HG02588 (cell line): ENCODE results near the gene RHOBTB3.
"Not testable (repeated sequence)": the region's sequence is repeated elsewhere in the genome, so short reads cannot be mapped to it uniquely, and the experiment has no call there.

Experiments
- ATAC-seq: cut with Tn5 transposase; IDR thresholded peaks from one replicate; pipeline ENCODE4 v1.9.1; 2021; ENCODE audit warnings: mild to moderate bottlenecking, moderate library complexity; ENCODE audit not compliant: unreplicated experiment

Gene RHOBTB3, protein sequence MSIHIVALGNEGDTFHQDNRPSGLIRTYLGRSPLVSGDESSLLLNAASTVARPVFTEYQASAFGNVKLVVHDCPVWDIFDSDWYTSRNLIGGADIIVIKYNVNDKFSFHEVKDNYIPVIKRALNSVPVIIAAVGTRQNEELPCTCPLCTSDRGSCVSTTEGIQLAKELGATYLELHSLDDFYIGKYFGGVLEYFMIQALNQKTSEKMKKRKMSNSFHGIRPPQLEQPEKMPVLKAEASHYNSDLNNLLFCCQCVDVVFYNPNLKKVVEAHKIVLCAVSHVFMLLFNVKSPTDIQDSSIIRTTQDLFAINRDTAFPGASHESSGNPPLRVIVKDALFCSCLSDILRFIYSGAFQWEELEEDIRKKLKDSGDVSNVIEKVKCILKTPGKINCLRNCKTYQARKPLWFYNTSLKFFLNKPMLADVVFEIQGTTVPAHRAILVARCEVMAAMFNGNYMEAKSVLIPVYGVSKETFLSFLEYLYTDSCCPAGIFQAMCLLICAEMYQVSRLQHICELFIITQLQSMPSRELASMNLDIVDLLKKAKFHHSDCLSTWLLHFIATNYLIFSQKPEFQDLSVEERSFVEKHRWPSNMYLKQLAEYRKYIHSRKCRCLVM

DNA sequence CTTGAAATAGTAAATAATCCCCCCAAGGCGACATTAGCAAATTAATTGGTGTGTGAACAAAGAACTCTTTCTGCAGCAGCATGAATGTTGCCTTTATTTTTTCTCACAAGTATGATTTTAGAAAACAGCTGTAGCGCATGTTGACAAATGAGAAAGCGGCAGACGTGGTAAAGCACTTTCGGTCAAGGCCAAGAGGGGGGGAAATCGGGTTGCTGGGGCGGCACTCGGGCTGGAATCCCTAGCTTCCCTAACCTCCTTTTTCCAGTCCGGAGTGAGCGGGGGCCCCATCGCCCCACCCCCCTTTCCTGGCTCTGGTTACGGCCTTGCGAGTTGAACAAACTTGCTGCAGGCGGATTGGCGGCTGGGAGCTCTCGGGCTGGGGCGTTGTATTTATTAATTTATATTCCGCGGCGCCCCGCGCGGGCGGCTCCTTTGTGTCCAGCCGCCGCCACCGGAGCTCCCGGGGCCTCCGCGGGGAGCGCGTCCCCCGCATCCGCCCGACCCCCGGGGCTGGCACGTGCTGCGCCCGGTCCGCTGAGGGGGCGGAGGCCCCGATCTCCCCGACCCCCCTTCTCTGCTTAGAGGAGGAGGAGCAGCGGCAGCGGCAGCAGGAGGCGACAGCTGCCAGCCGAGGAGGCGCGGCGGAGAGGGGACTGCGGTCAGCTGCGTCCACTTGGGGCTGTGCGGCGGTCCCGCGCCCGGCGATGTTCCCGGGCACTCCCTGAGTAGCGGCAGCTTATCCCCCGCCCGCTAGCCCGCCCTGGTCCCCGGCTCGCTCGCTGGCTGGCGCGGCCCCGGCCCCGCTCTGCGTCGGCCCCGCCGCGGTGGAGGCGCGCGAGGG, at the start of gene RHOBTB3:
TSS of gene RHOBTB3 (plus strand) at position 607 of the 841 bp plus-strand sequence. CDS start 347 bp downstream, outside the sequence.
- peak; percentile 47 for ATAC-seq

DNA sequence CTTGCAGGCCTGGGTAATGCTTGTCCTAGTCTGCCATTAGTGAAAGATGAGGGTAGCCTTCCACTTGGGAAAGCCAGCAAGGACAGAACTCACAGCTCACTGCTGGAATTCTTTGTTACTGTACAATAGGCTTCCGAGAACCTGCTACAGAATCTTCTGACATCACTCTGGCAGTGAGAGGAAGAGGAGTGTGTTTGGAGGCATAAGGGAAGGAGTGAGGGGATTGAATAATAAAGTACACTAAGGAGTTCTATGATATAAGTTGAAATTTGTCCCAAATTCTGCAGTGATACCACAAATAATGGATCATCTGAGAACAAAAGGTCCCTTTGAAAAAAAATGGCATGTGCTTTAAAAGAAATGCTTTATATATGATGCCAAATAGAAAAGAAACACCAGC, 48.2 kb upstream of the RHOBTB3 start, which contains the start of gene SPATA9:
TSS of gene SPATA9 (minus strand) at position 101 of the 400 bp plus-strand sequence. CDS start 137 bp downstream, outside the sequence.
- ATAC-seq = no peak

DNA sequence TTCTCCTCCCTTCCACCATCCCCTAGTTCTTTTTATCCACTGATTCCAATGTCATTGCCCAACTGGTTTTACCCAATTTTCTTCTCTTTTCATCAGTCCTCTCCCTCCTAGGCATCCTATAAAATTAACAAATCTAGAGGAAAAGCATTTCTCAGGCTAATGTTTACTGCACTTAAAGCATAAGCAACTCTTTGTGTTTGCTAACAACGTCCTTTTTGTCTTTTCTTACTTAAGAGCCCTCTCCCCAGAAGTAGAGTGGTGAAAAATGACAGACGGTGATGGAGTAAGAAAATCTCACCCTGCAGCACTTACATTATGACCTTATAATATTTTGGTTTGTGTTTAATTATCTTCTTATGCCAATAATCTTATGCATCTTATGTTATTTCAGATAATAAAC, 46.8 kb upstream of the RHOBTB3 start:
- ATAC-seq = no peak

DNA sequence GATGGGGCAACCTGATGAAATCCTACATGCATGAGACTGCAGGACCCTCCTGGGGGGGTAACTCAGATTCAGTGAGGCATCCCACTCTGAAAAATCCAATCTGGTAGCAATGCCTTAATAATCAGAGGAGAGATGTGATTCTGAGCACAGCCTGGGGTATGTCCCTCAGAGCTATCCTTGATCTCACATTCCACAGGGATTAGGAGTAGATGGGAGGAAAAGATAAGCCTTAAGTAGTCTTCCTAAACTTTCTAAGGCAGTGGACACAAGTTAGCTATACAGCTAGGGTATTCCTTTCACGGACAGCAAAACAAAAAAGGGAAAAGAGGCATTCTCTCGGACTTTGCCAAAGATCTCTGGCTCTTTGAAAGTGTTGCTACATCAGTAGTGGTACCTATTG, 44.5 kb upstream of the RHOBTB3 start:
- no peak for ATAC-seq

DNA sequence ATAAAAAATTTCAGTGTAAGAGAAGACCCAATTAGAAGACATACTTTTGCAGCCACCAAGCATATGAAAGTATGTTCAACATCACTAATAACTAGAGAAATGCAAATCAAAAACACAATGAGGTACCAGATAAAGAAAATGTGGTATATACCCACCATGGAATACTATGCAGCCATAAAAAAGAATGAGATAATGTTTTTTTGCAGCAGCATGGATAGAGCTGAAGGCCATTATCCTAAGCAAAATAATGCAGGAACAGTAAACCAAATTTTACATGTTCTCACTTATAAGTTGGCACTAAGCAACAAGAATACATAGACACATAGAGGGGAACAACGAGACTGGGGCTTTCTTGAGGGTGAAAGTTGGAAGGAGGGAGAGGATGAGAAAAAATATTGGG, 41.5 kb upstream of the RHOBTB3 start:
- no peak for ATAC-seq

DNA sequence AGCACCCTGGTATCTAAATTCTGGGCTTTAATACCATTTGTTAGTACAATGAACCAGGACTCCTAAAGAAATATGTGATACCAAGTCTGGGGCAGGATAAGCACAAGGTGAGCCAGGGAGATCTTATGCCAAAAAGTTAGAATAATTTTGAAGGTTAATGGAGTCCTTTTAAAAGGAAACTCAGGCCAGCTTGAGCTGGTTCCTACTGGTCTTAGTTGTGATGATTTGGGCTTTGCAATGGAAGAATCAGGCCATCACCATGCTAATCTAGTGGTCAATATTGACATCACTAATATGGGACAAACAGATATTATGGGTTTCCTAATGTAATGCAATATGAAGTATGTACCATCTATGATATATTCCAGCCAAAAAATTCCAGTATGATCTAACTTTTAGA, 40.8 kb upstream of the RHOBTB3 start:
- no peak for ATAC-seq

DNA sequence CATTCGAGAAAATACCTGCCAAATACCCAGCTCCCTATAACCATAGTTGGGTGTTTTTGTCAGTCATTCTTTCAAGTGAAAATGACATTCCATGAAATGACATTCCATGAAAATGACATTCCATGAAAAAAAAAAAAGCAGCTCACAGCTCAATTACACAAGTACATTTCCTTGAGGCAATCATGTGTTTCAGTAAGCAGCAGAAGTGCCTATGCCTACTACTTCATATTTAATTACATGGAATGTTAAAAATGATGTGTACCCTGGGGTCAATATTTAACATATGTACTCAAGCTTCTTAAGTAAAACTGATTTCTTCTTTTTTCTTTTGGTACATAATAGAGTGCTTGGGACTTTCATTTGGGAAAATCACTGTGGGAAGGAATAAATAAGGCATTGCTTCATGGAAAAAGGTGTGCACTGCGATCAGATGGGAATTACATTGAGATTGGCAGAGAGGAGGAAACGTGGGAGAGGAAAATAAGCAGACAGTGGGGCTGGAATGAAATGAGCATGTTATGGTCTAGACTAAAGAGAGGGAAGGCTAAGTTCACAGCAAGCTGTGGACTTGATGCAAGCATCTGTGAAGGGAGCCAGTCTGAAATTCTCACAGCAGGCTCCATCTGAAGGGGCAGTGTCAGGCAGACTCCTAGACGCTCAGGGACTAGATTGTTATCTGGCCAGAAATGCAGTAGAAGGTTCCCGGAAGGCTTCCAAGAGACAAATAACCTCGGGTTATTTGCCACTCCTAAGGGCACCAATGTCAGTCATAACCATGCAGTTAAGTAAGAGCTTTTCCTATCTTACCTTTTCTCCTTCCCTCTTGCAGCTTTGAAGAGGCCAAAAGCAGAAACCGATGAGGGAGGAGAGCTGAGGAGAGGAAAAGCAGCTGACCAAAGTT, 33.1 kb upstream of the RHOBTB3 start:
- ATAC-seq = no peak

DNA sequence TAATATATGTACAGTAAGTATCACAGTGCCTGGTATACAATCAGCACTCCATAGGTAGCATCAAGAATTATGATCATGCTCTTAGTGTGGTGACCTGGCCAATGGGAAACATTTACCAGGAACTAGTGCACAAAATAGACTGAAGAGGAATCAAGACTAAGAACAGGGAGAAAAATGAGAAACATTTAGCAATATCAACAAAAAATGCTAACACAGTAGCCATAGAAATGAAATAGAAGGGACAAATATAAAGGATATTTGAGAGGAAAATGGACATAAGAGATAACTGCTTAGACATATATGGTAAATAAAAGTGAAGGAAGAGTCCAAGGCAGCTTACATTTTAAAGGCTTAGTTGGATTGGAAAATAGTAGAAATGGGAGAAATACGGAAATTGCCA, 31.8 kb upstream of the RHOBTB3 start:
- no peak for ATAC-seq

DNA sequence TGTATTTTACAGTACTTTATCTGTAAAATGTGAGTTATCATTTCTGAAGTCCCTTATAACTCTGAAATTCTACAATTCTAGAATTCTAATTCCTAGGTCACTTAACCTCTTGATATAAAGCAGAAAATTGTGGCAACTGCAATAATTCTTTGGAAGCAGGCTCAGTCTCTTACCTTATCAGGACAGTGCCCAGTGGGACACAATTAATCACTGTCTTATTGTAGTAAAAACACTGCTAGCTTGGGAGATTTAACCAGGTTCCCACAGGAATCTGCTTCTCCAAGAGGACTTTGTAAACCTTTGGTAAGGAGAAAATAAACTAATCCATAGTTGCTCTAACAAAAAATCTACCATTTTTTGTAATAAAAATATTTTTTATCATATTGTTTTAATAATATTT, 30.1 kb upstream of the RHOBTB3 start:
- no peak for ATAC-seq

DNA sequence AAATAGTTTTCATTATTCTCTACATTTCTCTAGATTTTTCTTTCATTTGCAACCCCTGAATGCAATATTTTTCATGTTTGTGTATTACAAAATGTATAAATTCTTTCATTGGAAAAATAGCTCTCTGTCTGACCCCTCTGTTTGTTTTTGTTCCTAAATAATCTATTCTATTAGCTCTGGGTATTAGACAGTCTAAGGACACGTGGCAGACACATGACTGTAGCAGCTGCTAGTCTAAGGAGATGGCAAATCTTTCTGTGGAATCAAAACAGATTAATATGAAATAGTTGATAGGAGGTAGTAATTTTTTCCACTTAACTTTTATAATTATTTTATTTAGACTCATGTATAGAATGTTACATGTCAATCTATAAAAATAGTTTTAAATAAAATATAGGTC, 27.0 kb upstream of the RHOBTB3 start:
- no peak for ATAC-seq

DNA sequence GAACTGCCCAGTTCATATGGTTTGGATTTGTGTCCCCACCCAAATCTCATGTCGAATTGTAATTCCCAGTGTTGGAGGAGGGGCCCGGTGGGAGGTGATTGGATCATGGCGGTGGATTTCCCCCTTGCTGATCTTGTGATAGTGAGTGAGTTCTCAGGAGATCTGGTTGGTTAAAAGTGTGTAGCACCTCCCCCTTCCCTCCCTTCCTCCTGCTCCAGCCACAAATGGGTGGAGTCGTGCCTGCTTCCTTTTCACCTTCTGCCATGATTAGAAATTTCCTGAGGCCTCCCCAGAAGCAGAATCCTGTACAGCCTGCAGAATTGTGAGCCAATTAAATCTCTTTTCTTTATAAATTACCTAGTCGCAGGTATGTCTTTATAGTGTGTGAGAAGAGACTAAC, 24.9 kb upstream of the RHOBTB3 start:
- not testable (repeated sequence) for ATAC-seq

DNA sequence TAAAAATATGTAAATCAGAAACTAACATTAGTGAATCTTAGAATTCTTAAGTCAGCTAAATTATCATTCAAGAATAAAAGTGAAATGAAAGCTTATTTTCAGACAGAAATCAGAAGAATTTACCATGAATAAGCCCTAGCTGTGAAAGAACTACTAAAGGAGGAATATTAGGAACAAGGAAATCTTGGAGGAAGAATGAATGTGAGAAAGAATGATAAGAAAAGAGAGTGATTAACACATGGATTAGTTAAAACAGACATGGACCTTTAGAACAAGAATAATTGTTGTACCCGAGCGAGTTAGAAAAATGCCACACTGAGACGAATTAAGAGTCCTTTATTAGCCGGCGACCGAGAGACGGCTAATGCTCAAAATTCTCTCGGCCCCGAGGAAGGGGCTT, 24.1 kb upstream of the RHOBTB3 start:
- ATAC-seq = no peak

DNA sequence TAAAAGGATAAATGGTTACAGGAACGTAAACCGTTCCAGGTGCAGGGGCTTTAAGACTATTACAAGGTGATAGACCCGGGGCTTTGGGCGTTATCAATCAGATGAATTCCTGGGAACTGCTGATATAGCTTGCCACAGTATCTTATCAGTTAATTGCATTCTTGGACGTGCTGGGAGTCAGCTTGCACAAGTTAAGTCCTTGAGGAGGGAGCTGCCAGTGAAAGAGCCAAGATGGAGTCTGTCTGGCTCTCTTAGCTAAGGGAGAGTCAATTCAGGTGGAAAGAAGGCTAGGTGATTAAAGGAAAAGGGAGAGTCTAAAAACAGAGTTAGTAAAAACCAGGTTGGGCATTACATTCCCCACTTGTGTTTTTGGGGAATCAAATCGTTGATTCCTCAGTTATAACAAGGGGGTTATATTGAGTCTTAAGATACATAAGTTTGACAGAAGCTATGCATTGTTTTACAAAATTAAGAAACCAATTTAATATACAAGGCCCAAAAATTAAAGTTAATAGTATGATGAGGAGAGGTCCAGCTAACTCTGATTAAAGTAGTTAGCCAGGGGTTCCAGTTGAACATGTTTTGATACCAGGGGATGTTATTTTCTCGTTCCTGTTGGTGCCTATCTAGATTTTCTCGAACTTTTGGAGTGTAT, 23.5 kb upstream of the RHOBTB3 start:
- not testable (repeated sequence) for ATAC-seq

DNA sequence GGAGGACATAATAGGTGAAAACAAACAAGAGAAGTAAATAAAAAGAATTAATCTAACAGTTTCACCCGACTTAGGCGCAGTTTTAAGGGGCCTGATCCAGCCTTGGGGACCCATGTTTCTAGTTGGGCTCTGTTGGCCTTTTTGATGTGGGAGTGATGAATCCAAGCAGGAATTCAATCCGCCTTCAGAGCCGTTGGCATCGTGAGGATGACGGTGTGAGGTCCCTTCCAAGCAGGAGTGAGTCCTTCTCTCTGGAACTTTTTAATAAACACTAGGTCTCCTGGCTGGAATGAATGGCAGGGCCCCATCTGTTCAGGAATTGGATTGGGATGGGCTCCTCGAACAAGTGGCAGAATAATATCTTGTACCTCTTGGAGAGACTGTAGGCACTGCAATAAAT, 22.3 kb upstream of the RHOBTB3 start:
- ATAC-seq = no peak

DNA sequence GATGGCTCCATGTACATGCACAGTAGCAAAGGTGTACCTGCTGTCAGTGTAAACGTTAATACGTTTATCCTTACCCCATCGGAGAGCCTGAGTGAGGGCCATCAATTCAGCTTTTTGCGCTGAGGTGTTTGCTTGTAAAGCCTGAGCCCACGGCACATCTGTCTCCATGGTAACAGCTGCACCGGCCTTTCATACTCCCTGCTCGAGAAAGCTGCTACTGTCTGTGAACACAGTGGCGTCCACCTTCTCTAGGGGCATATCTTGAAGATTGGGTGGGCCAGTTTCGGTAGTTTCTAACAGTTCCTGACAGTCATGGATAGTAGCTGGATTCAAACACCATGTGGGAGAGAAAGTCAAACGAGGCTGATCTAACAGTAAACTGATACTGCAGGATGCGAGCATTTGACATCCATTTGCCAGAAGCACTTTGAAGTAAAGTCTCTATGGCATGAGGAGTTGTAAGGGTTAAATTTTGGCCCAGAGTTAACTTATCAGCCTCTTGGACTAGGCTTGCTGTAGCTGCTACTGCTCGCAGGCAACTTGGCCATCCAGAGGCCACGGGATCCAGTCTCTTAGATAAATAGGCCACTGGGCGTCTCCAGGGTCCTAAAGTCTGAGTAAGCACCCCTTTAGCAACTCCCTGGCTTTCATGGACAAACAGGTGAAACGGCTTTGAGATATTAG, 21.0 kb upstream of the RHOBTB3 start:
- ATAC-seq = no peak

DNA sequence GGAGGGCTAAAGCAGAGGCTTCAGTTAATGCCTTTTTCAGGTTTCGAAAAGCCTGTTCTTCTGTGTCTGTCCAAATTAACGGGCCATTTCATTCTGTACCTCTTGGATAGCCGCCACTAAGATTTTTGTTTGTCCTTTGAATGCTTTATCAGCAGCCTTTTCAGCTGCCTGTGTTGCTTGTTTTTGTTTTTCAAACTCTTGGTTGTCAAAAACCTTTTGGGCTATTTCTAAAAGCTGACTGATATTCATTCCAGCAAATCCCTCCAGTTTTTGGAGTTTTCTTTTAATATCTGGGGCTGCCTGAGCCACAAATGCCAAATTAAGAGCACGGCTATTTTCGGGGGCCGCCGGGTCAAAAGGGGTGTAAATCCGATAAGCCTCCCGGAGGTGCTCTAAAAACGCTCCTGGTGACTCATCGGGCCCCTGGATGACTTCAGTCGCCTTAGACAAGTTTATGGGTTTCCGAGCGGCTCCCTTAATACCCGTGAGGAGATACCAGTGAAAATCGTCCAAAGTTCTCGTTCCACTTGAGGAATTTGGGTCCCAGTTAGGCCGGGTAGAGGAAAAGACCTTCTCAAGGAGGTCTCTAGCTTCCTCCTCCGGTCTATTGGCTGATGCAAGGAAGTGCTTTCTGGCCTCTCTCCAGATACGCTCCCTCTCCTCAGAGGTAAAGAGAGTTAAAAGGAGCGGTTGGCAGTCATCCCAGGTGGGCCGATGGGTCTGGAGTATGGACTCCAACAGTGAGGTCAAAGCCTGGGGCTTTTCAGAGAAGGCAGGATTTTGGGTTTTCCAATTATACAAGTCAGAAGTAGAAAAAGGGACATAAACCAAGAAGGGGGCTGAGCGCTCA, 20.3 kb upstream of the RHOBTB3 start:
- not testable (repeated sequence) for ATAC-seq

DNA sequence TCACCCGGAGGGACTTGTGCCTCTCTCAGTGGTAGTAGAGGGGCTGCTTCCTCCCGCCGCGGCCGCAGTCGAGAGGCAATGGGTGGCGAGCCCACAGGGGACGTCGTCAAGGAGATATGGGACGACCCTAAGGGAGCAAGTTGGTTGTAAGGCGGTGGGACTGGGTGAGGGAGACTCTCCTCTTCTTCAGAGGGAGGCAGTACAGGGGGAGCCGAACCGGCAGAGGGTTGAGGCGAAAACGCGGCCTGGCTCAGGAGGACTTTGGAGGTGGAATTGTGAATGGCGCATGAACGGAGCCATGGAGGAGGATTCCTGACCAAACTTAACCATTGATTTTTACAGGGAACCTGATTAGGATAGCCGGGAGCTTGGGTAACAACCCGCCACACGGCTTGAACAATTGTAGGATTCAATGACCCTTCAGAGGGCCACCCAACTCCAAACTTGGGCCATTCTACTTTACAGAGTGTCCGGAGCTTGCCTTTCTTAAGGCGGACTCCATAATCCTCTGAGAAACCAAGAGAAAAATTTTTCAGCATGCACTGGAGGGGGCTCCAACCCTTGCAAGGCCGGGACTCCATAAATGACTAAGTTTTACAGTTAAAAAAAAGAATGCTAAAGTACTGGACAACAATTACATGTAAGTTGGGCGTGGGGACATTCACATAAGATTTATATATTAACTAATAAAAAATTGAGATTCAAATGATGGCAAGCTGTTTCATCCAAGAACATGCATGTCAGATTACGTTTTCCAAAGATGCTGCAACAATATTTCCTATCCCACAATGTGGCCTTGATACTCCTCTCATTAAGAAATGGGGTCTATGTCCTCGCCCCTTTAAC, 19.4 kb upstream of the RHOBTB3 start:
- no peak for ATAC-seq
